ENCODE data around the gene NTN5.

DNA sequence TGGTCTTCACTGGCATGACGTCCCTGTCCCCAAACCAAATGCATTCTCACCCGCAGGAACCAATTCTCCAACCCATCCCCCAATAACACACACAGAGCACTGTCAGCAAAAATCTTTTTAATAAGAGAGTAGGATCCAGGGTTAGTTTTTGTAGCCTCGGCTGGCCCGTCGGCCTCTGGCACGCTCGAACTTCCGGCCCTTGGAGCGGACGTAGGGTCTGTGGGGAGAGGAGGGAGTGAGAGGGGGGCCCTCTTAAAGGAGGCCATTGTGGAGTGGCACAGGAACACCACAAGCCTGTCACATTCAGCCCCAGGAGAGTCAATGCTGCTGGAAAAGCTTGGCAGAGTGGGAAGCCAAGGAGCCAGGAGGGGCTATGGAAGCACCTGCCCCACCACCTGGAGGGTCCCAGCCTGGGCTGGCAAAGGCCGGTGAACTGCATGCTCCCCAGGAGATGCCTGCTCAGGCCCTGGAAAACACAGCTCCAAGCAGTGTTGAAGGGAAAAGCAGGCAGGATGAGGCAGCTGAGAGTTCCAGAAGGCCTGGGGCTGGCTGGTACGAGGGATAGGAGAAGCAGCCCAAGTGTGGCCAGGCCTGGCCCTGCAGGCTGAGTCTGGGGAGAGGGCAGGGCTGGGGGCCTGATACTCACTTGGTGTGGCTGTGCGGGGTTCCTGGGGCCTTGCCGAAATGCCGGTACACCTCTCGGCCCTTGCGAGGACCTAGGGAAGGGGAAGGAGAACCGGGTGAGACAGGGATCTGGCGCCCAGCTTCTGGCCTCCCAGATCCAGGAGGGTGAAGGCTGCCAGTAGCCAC is 57.4 kb downstream of the NTN5 start:
- TF ChIP-seq POLR2A (IDR thresholded peaks at IDR 0.05) = no peak
- TF ChIP-seq, protein P1, sequence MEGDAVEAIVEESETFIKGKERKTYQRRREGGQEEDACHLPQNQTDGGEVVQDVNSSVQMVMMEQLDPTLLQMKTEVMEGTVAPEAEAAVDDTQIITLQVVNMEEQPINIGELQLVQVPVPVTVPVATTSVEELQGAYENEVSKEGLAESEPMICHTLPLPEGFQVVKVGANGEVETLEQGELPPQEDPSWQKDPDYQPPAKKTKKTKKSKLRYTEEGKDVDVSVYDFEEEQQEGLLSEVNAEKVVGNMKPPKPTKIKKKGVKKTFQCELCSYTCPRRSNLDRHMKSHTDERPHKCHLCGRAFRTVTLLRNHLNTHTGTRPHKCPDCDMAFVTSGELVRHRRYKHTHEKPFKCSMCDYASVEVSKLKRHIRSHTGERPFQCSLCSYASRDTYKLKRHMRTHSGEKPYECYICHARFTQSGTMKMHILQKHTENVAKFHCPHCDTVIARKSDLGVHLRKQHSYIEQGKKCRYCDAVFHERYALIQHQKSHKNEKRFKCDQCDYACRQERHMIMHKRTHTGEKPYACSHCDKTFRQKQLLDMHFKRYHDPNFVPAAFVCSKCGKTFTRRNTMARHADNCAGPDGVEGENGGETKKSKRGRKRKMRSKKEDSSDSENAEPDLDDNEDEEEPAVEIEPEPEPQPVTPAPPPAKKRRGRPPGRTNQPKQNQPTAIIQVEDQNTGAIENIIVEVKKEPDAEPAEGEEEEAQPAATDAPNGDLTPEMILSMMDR (IDR thresholded peaks at IDR 0.05) = no peak
